T-cell (primary cell): Measurements from ENCODE around the gene FUT6. TPM values are rescaled to one million over a fixed set of nuclear protein-coding genes. Genes with fewer than 3 reads are reported as not detected.

ENCODE experiments used
- ATAC-seq, 4 experiments: fragments of 200-7000 bp in 3 of 4; fragments of 150-1000 bp in 1 of 4; cut with Tn5 transposase; replicated peaks in 1 of 4; 1 replicate in 3 of 4; 2 replicates in 1 of 4; pipeline ENCODE4 v1.10.0; 2021; ENCODE audit warnings: moderate library complexity in 3 of 4, mild to moderate bottlenecking in 2 of 4, moderate number of reproducible peaks in 1 of 4
- CTCF ChIA-PET, 2 donors: fragments of 300-600 bp; sonication (Branson Sonifier 250); formaldehyde crosslinking; loops; one replicate each; lab custom pipeline; 2022; ENCODE audit warnings: antibody characterized with exemption in 2 of 2; lab: Charles Lee
- POLR2A ChIA-PET, 2 donors: fragments of 300-600 bp; sonication (Branson Sonifier 250); formaldehyde crosslinking; loops; one replicate each; lab custom pipeline; 2022; ENCODE audit warnings: antibody characterized with exemption in 2 of 2; lab: Charles Lee
- DNase-seq, 35 experiments: peaks; one replicate each; pipeline versions ENCODE4 v3.0.0 to v3.0.0-alpha.2; 2013 to 2023
- H3K27ac ChIP-seq: one replicate; pipeline ENCODE4 v1.5.1; 2013; ENCODE audit warnings: low read length
- H3K27me3 ChIP-seq, 2 experiments: replicated peaks in 1 of 2; 1 replicate in 1 of 2; 2 replicates in 1 of 2; pipeline versions ENCODE4 v1.6.1 to v1.7.0; 2013; ENCODE audit warnings: low read length in 1 of 2, mixed read lengths in 1 of 2; ENCODE audit not compliant: control insufficient read depth in 2 of 2, insufficient read depth in 2 of 2; ENCODE audit errors: extremely low read depth in 1 of 2
- H3K36me3 ChIP-seq, 2 donors: 1 replicate in 1 of 2; 2 replicates in 1 of 2; pipeline versions ENCODE4 v1.6.1 to v1.7.0; 2013; ENCODE audit warnings: low read length in 1 of 2; ENCODE audit not compliant: control insufficient read depth in 2 of 2, insufficient read depth in 1 of 2; ENCODE audit errors: extremely low read depth in 1 of 2
- H3K4me1 ChIP-seq, 2 experiments: 1 replicate in 1 of 2; 2 replicates in 1 of 2; pipeline versions ENCODE4 v1.6.1 to v1.7.0; 2013; ENCODE audit warnings: low read length in 2 of 2, mixed read lengths in 1 of 2; ENCODE audit not compliant: insufficient read depth in 2 of 2, control insufficient read depth in 1 of 2; ENCODE audit errors: extremely low read depth in 1 of 2
- H3K4me3 ChIP-seq, 2 donors: 1 replicate in 1 of 2; 2 replicates in 1 of 2; pipeline versions ENCODE4 v1.5.1 to v1.7.0; 2013; ENCODE audit warnings: mild to moderate bottlenecking in 2 of 2, low read length in 1 of 2, moderate library complexity in 1 of 2; ENCODE audit not compliant: control insufficient read depth in 1 of 2; ENCODE audit errors: extremely low read depth in 1 of 2
- H3K9me3 ChIP-seq: 2 replicates; pipeline ENCODE4 v1.7.0; 2013
- H3K27ac Mint-ChIP-seq, 2 donors: one replicate each; pipeline ENCODE4 v1.8.0; 2020 to 2021; ENCODE audit warnings: mild to moderate bottlenecking in 2 of 2, mixed read lengths in 2 of 2
- H3K27me3 Mint-ChIP-seq, 2 donors: one replicate each; pipeline ENCODE4 v1.8.0; 2021 to 2022; ENCODE audit warnings: mixed read lengths in 2 of 2
- H3K36me3 Mint-ChIP-seq: one replicate; pipeline ENCODE4 v1.8.0; 2021; ENCODE audit warnings: mixed read lengths
- H3K4me1 Mint-ChIP-seq, 3 donors: one replicate each; pipeline ENCODE4 v1.8.0; 2020 to 2022; ENCODE audit warnings: mixed read lengths in 3 of 3, mild to moderate bottlenecking in 1 of 3
- H3K4me3 Mint-ChIP-seq, 3 donors: one replicate each; pipeline ENCODE4 v1.8.0; 2020 to 2022; ENCODE audit warnings: mild to moderate bottlenecking in 3 of 3, mixed read lengths in 3 of 3, moderate library complexity in 3 of 3
- H3K9me3 Mint-ChIP-seq, 3 donors: one replicate each; pipeline ENCODE4 v1.8.0; 2020 to 2022; ENCODE audit warnings: mixed read lengths in 3 of 3
- WGBS: methylation state at CpG from one replicate; pipeline ENCODE4 v1.1.5; 2013; ENCODE audit warnings: missing lambda C conversion rate; ENCODE audit not compliant: insufficient coverage; 5-methylcytosine and 5-hydroxymethylcytosine counted together
- total RNA-seq, 35 experiments: library from RNA in 6 of 35; stranded (reverse) in 6 of 35; fragments of 120-200 nt in 1 of 35; gene quantifications; one replicate each; pipeline versions ENCODE4 v1.2.1 to v1.2.4 and lab custom pipeline; 2013 to 2026

Gene FUT6
- total RNA-seq, 5 donors from 2014 or later (not counting 1 experiment from before 2014, with no cell fraction given), result 0.15 to 0.79 (median 0.35) TPM; not detected in 2

GRCh38 chr19:5870986-5871394 is 31.5 kb upstream of the FUT6 start:
- POLR2A ChIA-PET, result interaction anchor here in 1 of 2 donors (0.6 kb wide), 1 partner anchor 81 kb away, joined by 3 read pairs; no protein-coding TSS in a partner anchor
- H3K9me3 ChIP-seq, result no peaks in the 10 kb centered on the region
- H3K27ac ChIP-seq, result no peak overlapping the region
- Mint-ChIP-seq H3K9me3 (no peaks in the 10 kb centered on the region), H3K36me3 (no peaks in the 10 kb centered on the region), H3K4me3 (no peak overlapping the region), H3K27me3 (peaks cover 0 to 6% of the 10 kb centered on the region in 2 donors), H3K4me1 (no peaks in the 10 kb centered on the region), H3K27ac (no peak overlapping the region)
- DNase-seq (no peak), ATAC-seq (no peak)
- H3K4me3 ChIP-seq, result no peak overlapping the region
- H3K36me3 ChIP-seq, result no peaks in the 10 kb centered on the region
- H3K27me3 ChIP-seq, result peaks cover 0 to 12% of the 10 kb centered on the region in 2 experiments
- no peaks in the 10 kb centered on the region for H3K4me1 ChIP-seq
- CTCF ChIA-PET, result no interaction called here
- WGBS, result 86% methylated on average over 8 of the region's 12 CpGs

- Histone ChIP-seq H3K36me3 (no peaks in the 10 kb centered on the region), H3K4me1 (no peaks in the 10 kb centered on the region), H3K27me3 (peaks cover 0 to 29% of the 10 kb centered on the region in 2 experiments), H3K9me3 (no peaks in the 10 kb centered on the region), H3K27ac (no peak overlapping the region), H3K4me3 (no peak overlapping the region)
- Mint-ChIP-seq H3K9me3 (no peaks in the 10 kb centered on the region), H3K27ac (no peak overlapping the region), H3K4me3 (no peak overlapping the region), H3K36me3 (no peaks in the 10 kb centered on the region), H3K4me1 (no peaks in the 10 kb centered on the region), H3K27me3 (peaks cover 3 to 13% of the 10 kb centered on the region in 2 donors)
- ATAC-seq, result no peak
- ChIA-PET POLR2A (no interaction called here), CTCF (no interaction called here)
- no peak for DNase-seq
- 89% methylated on average over 28 of the region's 31 CpGs for WGBS
Observed at GRCh38 chr19:5867201-5868136, 28.0 kb upstream of the FUT6 start.

GRCh38 chr19:5865772-5866171 is 26.3 kb upstream of the FUT6 start:
- Histone ChIP-seq H3K27ac (no peak overlapping the region), H3K9me3 (no peaks in the 10 kb centered on the region), H3K4me3 (no peak overlapping the region), H3K36me3 (no peaks in the 10 kb centered on the region), H3K27me3 (peaks cover 0 to 34% of the 10 kb centered on the region in 2 experiments), H3K4me1 (no peaks in the 10 kb centered on the region)
- DNase-seq (peak in 2 of 35 experiments; percentile 3 to 6), ATAC-seq (no peak)
- Mint-ChIP-seq H3K4me1 (no peaks in the 10 kb centered on the region), H3K36me3 (no peaks in the 10 kb centered on the region), H3K27ac (no peak overlapping the region), H3K27me3 (peaks cover 6 to 13% of the 10 kb centered on the region in 2 donors), H3K9me3 (no peaks in the 10 kb centered on the region), H3K4me3 (no peak overlapping the region)
- ChIA-PET CTCF (no interaction called here), POLR2A (no interaction called here)
- 77% methylated on average over 7 of the region's 11 CpGs for WGBS

GRCh38 chr19:5864725-5865486 is 25.4 kb upstream of the FUT6 start:
- H3K4me3 Mint-ChIP-seq, result no peak overlapping the region
- no peaks in the 10 kb centered on the region for H3K9me3 Mint-ChIP-seq
- Histone ChIP-seq H3K4me3 (no peak overlapping the region), H3K9me3 (no peaks in the 10 kb centered on the region), H3K36me3 (no peaks in the 10 kb centered on the region), H3K27me3 (peaks cover 0 to 34% of the 10 kb centered on the region in 2 experiments), H3K4me1 (no peaks in the 10 kb centered on the region), H3K27ac (no peak overlapping the region)
- H3K4me1 Mint-ChIP-seq, result no peaks in the 10 kb centered on the region
- H3K36me3 Mint-ChIP-seq, result no peaks in the 10 kb centered on the region
- ChIA-PET CTCF (no interaction called here), POLR2A (no interaction called here)
- peaks cover 7 to 13% of the 10 kb centered on the region in 2 donors for H3K27me3 Mint-ChIP-seq
- H3K27ac Mint-ChIP-seq, result no peak overlapping the region
- 81% methylated on average over 13 of the region's 14 CpGs for WGBS
- ATAC-seq (no peak), DNase-seq (no peak)

- ChIA-PET POLR2A (no interaction called here), CTCF (interaction anchor here in 1 of 2 donors (0.6 kb wide), 1 partner anchor 1787 kb away, joined by 5 read pairs; no protein-coding TSS in a partner anchor)
- Histone ChIP-seq H3K27ac (no peak overlapping the region), H3K4me1 (no peaks in the 10 kb centered on the region), H3K36me3 (no peaks in the 10 kb centered on the region), H3K4me3 (no peak overlapping the region), H3K27me3 (peaks cover 0 to 34% of the 10 kb centered on the region in 2 experiments), H3K9me3 (no peaks in the 10 kb centered on the region)
- H3K36me3 Mint-ChIP-seq, result no peaks in the 10 kb centered on the region
- no peak for DNase-seq
- no peaks in the 10 kb centered on the region for H3K9me3 Mint-ChIP-seq
- no peak for ATAC-seq
- no peaks in the 10 kb centered on the region for H3K4me1 Mint-ChIP-seq
- no peak overlapping the region for H3K27ac Mint-ChIP-seq
- peaks cover 7 to 13% of the 10 kb centered on the region in 2 donors for H3K27me3 Mint-ChIP-seq
- H3K4me3 Mint-ChIP-seq, result no peak overlapping the region
- 70% methylated on average over 5 of the region's 9 CpGs for WGBS
Observed at GRCh38 chr19:5864013-5864720, 24.7 kb upstream of the FUT6 start.
